ENCODE measurements around the gene SSNA1. TPM values are rescaled to one million over a fixed set of nuclear protein-coding genes. Genes with fewer than 3 reads are reported as not detected.
A peak's percentile ranks its signal among the peaks of the same experiment; 100 is the strongest.

SSNA1 gene
- total RNA-seq, 4 donors from 2014 or later: 42.0 to 97.5 (median 62.8) TPM

DNA sequence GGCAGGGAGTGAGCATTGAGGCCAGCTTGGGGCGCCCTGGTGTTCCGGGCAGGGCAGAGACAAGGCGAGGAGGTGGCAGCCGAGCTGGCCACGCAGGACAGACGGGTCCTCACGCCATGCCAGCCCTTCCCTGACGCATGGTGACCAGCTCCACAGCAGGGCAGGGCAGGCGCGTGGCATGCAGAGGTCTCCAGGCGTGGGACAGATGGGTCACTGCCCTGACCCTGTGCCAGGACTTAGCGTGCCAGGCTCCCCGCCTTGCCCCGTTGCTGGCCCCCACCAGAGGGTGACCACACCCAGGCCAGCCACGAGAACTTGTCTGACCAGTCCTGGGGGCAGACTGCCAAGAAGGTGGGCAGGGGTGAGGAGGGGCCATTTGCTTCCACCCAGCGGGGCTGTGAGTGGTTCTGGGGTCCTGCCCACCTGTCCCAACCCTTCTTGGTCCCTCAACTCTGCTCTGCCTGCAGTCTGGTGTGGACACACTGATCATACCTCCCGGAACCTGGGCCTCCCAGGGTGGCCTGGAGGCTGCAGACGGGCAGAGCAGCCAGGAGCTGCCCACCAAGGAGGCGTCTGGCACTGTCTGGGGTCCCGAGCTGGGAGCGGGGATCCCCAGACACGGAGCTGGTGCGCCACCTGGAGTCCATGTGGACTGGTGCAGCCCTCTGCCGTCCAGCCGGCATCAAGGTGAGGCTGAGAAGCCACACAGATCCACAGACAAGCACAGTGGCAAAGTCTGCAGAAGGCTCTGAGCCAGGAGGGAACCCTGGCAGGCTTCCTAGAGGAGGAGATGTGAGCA, 38.8 kb downstream of the SSNA1 start, which contains the start of gene RNF224:
Gene RNF224, plus strand, starts transcription at position 449 of the 799 bp plus-strand sequence. CDS start 834 bp downstream, outside the sequence.
- TF ChIP-seq, protein P1, sequence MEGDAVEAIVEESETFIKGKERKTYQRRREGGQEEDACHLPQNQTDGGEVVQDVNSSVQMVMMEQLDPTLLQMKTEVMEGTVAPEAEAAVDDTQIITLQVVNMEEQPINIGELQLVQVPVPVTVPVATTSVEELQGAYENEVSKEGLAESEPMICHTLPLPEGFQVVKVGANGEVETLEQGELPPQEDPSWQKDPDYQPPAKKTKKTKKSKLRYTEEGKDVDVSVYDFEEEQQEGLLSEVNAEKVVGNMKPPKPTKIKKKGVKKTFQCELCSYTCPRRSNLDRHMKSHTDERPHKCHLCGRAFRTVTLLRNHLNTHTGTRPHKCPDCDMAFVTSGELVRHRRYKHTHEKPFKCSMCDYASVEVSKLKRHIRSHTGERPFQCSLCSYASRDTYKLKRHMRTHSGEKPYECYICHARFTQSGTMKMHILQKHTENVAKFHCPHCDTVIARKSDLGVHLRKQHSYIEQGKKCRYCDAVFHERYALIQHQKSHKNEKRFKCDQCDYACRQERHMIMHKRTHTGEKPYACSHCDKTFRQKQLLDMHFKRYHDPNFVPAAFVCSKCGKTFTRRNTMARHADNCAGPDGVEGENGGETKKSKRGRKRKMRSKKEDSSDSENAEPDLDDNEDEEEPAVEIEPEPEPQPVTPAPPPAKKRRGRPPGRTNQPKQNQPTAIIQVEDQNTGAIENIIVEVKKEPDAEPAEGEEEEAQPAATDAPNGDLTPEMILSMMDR (IDR thresholded peaks at IDR 0.05): peak; percentile 89 to 98 (median 93)
- peak in 1 of 2 donors; percentile 22 for TF ChIP-seq POLR2A (IDR thresholded peaks at IDR 0.05)
- Histone ChIP-seq H3K4me3 (replicated peaks in 1 of 3) (no peak within 1 kb of the TSS), H3K4me1 (peaks cover 31 to 42% of the 10 kb centered on the region in 2 donors), H3K27ac (peak within 1 kb of the TSS; percentile 67 to 87 (median 85)), H3K36me3 (no peaks in the 10 kb centered on the region), H3K27me3 (no peaks in the 10 kb centered on the region), H3K9me3 (no peaks in the 10 kb centered on the region)
- WGBS, 2 donors: 0 to 22% methylated on average over 6 to 12 of the region's 25 CpGs
- peak; percentile 98 for DNase-seq
- intact Hi-C loops (cut with DNase I): loop anchor here (5.0 kb wide), 1 partner anchor 40 kb away; the partner anchor contains the start of genes ANAPC2 and SSNA1

DNA sequence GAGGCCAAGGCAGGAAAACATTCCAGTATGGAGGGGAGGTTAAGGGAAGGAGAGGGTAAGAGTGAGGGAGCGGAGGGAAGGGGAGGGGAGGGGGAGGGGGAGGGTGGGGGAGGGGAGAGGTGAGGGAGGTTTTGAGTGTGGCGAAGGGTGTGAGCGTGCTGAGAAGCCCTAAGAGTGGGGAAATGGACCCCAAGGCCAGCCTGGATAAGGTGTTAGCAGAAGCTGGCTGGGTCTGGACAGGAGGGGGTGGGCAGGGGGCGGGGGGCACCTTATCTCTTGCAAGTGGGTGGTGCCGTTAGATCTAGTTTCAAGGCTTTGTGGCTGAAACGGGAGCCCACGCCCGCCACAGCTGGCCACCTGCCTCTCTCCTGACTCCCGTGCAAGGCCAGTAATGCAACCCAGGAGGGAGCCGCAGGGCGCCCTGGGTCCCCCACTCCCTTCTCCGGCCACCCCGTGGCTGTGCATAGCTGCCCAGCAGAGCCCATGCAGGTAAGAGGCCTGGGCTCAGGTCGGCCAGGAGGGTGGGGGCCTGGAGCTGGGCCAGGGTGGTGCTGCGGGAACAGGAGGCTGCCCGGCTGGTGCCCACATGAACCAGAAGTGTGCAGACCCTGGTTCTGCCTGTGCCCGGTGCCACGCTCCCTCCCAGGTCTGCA, 39.5 kb downstream of the SSNA1 start:
- no peak for DNase-seq
- Histone ChIP-seq H3K4me1 (peaks cover 24 to 35% of the 10 kb centered on the region in 2 donors), H3K36me3 (no peaks in the 10 kb centered on the region), H3K4me3 (replicated peaks in 1 of 3) (no peak overlapping the region), H3K27me3 (no peaks in the 10 kb centered on the region), H3K27ac (peak overlapping the region in 1 of 3 donors; percentile 87), H3K9me3 (no peaks in the 10 kb centered on the region)
- no peak for TF ChIP-seq POLR2A (IDR thresholded peaks at IDR 0.05)
- TF ChIP-seq, protein P1 (IDR thresholded peaks at IDR 0.05): no peak
- WGBS, 2 donors: 12 to 23% methylated on average over 9 of the region's 18 CpGs
- intact Hi-C loops (cut with DNase I): loop anchor here (5.0 kb wide), 1 partner anchor 41 kb away; the partner anchor contains the start of genes ANAPC2 and SSNA1

DNA sequence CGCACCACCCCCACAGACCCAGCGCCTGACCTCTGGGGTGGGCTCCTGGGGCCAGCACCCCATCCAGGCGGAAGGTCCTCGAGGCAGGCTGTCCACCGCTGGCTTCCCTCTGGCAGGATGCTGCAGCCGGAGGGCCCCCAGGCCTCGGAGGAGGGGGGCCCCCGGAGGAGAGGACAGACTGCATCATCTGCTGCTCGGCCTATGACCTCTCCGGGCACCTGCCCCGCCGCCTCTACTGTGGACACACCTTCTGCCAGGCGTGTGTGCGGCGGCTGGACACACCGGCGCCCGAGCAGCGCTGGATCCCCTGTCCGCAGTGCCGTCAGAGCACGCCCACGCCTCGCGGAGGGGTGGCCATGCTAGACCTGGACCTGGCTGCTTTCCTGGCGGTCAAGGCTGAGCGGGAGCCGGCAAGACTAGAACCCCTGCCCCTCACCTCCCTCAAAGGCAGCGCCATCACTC, 40.1 kb downstream of the SSNA1 start:
- no peak for DNase-seq
- no peaks in the 10 kb centered on the region for H3K9me3 ChIP-seq
- no peaks in the 10 kb centered on the region for H3K27me3 ChIP-seq
- no peak overlapping the region for H3K4me3 ChIP-seq (replicated peaks in 1 of 3)
- intact Hi-C loops (cut with DNase I): loop anchor here (5.0 kb wide), 1 partner anchor 41 kb away; the partner anchor contains the start of genes ANAPC2 and SSNA1
- TF ChIP-seq, protein P1 (IDR thresholded peaks at IDR 0.05): no peak
- no peak for TF ChIP-seq POLR2A (IDR thresholded peaks at IDR 0.05)
- no peaks in the 10 kb centered on the region for H3K36me3 ChIP-seq
- peaks cover 23 to 34% of the 10 kb centered on the region in 2 donors for H3K4me1 ChIP-seq
- 68 to 79% methylated on average over 14 to 19 of the region's 29 CpGs for WGBS, 2 donors
- H3K27ac ChIP-seq: no peak overlapping the region

DNA sequence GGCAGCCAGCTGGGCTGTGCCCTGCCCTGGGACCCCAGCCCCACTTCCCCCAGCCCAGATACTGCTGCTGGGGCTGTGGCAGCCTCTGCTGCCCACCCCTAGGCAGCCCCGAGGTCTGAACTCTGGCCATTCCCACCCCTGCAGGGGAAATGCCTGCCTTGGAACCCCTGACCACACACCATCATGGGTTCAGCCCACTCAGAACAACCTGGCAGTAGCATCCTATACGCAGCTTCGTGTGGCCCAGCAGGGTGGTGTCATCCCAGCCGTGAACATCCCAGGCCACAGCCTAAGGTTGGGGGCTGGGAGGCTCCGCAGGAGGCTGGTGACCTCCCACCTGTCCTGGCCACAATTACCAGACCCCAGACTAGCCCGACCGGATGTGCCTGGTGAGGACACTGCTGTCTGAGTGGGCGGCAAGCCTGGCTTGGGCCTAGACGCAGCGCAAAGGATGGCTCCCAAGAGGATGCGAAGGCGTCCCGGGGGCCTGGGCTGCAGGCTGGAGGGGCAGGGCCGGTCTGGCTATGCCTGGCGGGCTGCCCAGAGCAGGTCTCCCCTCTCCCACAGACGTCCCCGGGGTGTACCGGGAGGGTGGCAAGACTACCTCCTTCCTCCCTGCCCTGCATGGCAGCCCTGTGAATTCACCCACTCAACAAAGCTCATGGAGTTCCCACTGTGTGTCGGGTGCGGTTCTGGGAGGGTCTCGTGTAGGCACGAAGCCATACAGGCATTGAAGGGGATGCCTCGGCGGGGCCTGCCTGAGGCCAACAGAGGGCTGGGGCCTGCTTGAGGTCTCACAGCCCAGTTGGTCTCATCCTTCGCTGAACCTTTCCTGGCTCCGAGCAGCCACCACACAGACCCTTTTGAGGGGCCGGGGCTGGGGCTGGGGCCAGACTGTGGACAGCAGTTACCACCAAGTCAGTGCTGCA, 40.8 kb downstream of the SSNA1 start:
- WGBS, 2 donors: 67 to 68% methylated on average over 11 to 17 of the region's 27 CpGs
- TF ChIP-seq, protein P1 (IDR thresholded peaks at IDR 0.05): no peak
- TF ChIP-seq POLR2A (IDR thresholded peaks at IDR 0.05): no peak
- Histone ChIP-seq H3K36me3 (no peaks in the 10 kb centered on the region), H3K4me3 (replicated peaks in 1 of 3) (no peak overlapping the region), H3K27me3 (no peaks in the 10 kb centered on the region), H3K27ac (no peak overlapping the region), H3K9me3 (no peaks in the 10 kb centered on the region), H3K4me1 (peaks cover 18 to 30% of the 10 kb centered on the region in 2 donors)
- intact Hi-C loops (cut with DNase I): loop anchor here (5.0 kb wide), 1 partner anchor 42 kb away; the partner anchor contains the start of genes ANAPC2 and SSNA1
- DNase-seq: no peak

Measured in thyroid gland (tissue), 4 donors.